Measurements from ENCODE around the gene ABHD4. TPM values are rescaled to one million over a fixed set of nuclear protein-coding genes. Genes with fewer than 3 reads are reported as not detected.
"Not testable (repeated sequence)": the region's sequence is repeated elsewhere in the genome, so short reads cannot be mapped to it uniquely, and the experiment has no call there.

Gene ABHD4
- total RNA-seq, 2 experiments from 2014 or later, result 8.6 to 9.4 TPM

DNA sequence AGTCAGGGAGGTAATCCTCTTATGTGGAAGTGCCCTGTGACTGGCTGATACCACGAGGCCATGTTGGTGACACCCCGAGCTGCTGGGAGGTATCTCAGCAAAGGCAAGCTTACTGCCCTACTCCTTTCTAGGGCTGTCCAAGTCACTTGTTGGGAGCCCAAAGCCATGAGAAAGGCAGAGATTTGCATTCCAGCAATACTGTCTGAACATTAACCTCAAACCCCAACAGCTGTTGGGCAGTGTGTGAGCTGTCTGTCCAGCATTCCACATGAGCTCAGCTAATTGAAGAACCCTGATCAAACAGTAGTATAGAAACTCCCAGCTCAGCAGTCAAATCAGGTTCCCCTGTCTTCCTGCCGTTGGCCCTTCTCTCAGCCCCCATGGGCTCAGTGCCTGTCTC lies 9.2 kb downstream of the ABHD4 start:
- ChIA-PET POLR2A (interaction anchor here (0.9 kb wide), 1 partner anchor 461 kb away, joined by 3 read pairs; no protein-coding TSS in a partner anchor), CTCF (interaction anchor here (1.3 kb wide), 1 partner anchor 14 kb away, joined by 4 read pairs; no protein-coding TSS in a partner anchor)
- Mint-ChIP-seq H3K9me3 (no peaks in the 10 kb centered on the region), H3K36me3 (ENCODE audit: low read depth) (peaks cover 30% of the 10 kb centered on the region), H3K27ac (no peak overlapping the region), H3K4me3 (no peak overlapping the region), H3K4me1 (ENCODE audit: low read depth) (no peaks in the 10 kb centered on the region), H3K27me3 (no peaks in the 10 kb centered on the region)
- no peak for ATAC-seq
- intact Hi-C loops (cut with micrococcal nuclease), result no loop called here
- TF ChIP-seq, protein P1, sequence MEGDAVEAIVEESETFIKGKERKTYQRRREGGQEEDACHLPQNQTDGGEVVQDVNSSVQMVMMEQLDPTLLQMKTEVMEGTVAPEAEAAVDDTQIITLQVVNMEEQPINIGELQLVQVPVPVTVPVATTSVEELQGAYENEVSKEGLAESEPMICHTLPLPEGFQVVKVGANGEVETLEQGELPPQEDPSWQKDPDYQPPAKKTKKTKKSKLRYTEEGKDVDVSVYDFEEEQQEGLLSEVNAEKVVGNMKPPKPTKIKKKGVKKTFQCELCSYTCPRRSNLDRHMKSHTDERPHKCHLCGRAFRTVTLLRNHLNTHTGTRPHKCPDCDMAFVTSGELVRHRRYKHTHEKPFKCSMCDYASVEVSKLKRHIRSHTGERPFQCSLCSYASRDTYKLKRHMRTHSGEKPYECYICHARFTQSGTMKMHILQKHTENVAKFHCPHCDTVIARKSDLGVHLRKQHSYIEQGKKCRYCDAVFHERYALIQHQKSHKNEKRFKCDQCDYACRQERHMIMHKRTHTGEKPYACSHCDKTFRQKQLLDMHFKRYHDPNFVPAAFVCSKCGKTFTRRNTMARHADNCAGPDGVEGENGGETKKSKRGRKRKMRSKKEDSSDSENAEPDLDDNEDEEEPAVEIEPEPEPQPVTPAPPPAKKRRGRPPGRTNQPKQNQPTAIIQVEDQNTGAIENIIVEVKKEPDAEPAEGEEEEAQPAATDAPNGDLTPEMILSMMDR (IDR thresholded peaks at IDR 0.05), result no peak
- no peak for DNase-seq

DNA sequence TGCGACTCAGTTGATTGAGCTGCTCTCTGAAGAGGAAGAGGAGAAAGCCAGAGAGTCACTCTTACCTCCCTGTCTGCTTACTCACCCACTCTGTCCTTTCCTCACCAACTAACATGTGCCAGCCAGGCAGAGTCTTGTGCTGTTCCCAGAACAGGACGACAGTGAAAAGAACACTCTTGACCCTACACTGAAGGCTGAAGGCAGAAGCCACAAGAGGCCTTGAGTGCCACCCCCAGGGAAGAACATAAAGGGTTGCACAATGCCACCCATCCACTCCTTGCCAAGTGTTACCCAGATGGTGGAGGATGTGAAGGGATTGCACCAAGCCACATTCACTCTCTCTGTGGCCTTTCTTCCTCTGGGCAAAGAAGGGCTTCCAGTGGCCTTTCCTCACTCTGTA lies 12.8 kb downstream of the ABHD4 start:
- H3K4me1 Mint-ChIP-seq (ENCODE audit: low read depth), result peaks cover 5% of the 10 kb centered on the region
- intact Hi-C loops (cut with micrococcal nuclease), result no loop called here
- ChIA-PET CTCF (interaction anchor here (1.2 kb wide), 1 partner anchor 708 kb away, joined by 3 read pairs; no protein-coding TSS in a partner anchor), POLR2A (no interaction called here)
- H3K27ac Mint-ChIP-seq, result no peak overlapping the region
- DNase-seq, result no peak
- H3K4me3 Mint-ChIP-seq, result no peak overlapping the region
- H3K27me3 Mint-ChIP-seq, result no peaks in the 10 kb centered on the region
- H3K36me3 Mint-ChIP-seq (ENCODE audit: low read depth), result peaks cover 18% of the 10 kb centered on the region
- TF ChIP-seq, protein P1 (IDR thresholded peaks at IDR 0.05), result no peak
- no peak for ATAC-seq
- no peaks in the 10 kb centered on the region for H3K9me3 Mint-ChIP-seq

DNA sequence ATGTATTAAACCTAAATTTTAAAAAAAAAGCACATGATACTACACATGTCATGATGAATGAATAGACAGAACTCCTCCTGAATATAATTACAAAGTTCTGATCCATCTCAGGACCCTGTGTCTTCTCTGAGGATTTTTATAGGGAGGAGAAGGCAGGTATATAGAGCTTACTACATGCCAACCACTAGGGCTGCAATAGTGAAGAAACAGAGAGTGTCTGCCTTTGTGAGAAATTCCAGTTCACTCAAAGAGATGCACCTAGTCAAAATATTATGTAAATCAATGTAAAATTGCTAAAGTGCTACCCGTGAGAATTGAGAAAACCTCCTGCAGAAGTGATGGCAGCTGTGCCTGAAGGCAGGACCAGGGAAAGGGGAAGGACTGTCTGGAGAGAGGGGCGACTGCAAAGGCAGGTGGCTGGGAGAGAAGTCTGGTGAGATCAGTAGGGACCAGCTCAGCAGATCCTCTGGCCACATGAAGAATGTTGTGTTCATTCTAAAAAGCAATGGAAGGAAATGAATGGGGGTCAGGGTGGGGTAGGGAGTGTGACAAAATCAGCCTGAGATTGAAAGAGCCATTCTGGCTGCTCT lies 15.1 kb downstream of the ABHD4 start:
- Mint-ChIP-seq H3K36me3 (ENCODE audit: low read depth) (peaks cover 9% of the 10 kb centered on the region), H3K4me1 (ENCODE audit: low read depth) (peaks cover 5% of the 10 kb centered on the region), H3K27ac (no peak overlapping the region), H3K27me3 (no peaks in the 10 kb centered on the region), H3K4me3 (no peak overlapping the region), H3K9me3 (peaks cover 2% of the 10 kb centered on the region)
- ChIA-PET POLR2A (interaction anchor here (0.8 kb wide), 1 partner anchor 56 kb away, joined by 3 read pairs; no protein-coding TSS in a partner anchor), CTCF (no interaction called here)
- intact Hi-C loops (cut with micrococcal nuclease), result no loop called here
- ATAC-seq (no peak), DNase-seq (no peak)
- TF ChIP-seq, protein P1 (IDR thresholded peaks at IDR 0.05), result no peak

DNA sequence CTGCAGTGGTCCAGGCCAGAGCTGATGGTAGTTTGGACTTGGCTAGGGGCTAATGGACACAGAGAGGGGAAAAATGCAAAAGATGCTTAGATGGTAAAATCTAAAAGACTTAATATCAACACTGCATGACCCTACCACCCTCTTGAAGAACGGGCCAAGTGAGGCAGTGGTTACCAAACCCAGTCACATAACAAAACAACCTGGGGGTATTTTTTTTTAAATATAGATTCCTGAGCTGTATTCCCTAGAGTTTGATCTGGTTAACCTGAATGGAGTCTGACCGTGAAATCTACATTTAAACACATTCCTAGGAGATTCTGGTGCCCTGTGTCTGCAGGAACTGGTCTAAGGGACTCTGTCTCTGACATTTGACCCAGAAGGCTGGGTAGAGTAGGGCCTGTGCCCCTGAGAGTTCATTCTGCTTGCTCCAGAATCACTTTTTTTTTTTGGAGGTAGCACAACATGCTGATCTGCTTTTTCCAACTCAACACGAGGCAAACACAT lies 15.7 kb downstream of the ABHD4 start:
- CTCF ChIA-PET, result no interaction called here
- peaks cover 5% of the 10 kb centered on the region for H3K4me1 Mint-ChIP-seq (ENCODE audit: low read depth)
- ATAC-seq, result no peak

DNA sequence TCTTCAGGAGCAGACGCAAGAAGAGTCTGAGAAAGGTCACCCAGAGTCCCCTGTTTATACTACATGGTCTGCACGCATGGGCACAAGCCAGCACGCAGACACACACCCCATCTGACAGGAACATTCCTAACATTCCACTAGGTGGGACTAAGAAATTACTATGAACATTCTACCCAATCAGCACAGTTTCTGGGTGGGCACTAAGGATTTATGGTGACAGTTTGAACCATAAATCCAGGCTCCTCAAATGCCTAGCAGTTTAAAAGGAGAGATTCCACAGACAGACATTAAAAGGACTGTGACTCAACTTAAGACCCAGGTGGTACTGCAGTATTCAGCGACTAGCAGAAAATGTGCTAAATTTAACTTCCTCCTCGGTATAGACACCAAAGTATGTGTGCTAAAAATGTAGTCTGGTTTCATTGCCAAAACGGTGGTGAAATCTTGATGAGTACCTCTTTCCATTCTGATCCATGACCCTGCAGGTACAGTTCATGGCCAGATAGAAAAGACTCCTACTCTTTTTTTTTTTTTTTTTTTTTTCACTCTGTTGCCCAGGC lies 16.2 kb downstream of the ABHD4 start:
- DNase-seq, result no peak
- intact Hi-C loops (cut with micrococcal nuclease), result no loop called here
- H3K4me1 Mint-ChIP-seq (ENCODE audit: low read depth), result peaks cover 5% of the 10 kb centered on the region
- H3K4me3 Mint-ChIP-seq, result no peak overlapping the region
- TF ChIP-seq, protein P1 (IDR thresholded peaks at IDR 0.05), result no peak
- peaks cover 2% of the 10 kb centered on the region for H3K9me3 Mint-ChIP-seq
- H3K36me3 Mint-ChIP-seq (ENCODE audit: low read depth), result peaks cover 9% of the 10 kb centered on the region
- CTCF ChIA-PET, result no interaction called here
- POLR2A ChIA-PET, result no interaction called here
- H3K27me3 Mint-ChIP-seq, result no peaks in the 10 kb centered on the region
- no peak overlapping the region for H3K27ac Mint-ChIP-seq
- ATAC-seq, result no peak

More for the DNA sequence above, 15.7 kb downstream of the ABHD4 start:
- Mint-ChIP-seq H3K27ac (no peak overlapping the region), H3K36me3 (ENCODE audit: low read depth) (peaks cover 9% of the 10 kb centered on the region), H3K4me3 (no peak overlapping the region), H3K27me3 (no peaks in the 10 kb centered on the region), H3K9me3 (peaks cover 2% of the 10 kb centered on the region)
- intact Hi-C loops (cut with micrococcal nuclease), result no loop called here
- POLR2A ChIA-PET, result no interaction called here
- TF ChIP-seq, protein P1 (IDR thresholded peaks at IDR 0.05), result no peak
- DNase-seq, result no peak

DNA sequence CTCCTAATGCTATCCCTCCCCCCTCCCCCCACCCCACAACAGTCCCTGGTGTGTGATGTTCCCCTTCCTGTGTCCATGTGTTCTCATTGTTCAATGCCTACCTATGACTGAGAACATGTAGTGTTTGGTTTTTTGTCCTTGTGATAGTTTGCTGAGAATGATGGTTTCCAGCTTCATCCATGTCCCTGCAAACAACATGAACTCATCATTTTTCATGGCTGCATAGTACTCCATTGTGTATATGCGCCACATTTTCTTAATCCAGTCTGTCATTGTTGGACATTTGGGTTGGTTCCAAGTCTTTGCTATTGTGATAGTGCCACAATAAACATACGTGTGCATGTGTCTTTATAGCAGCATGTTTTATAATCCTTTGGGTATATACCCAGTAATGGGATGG lies 17.7 kb downstream of the ABHD4 start:
- H3K36me3 Mint-ChIP-seq (ENCODE audit: low read depth); H3K4me1 Mint-ChIP-seq (ENCODE audit: low read depth); CTCF ChIA-PET; ATAC-seq; intact Hi-C loops (cut with micrococcal nuclease); H3K9me3 Mint-ChIP-seq; H3K27ac Mint-ChIP-seq; H3K27me3 Mint-ChIP-seq; POLR2A ChIA-PET; H3K4me3 Mint-ChIP-seq; DNase-seq: not testable (repeated sequence)

Measured in activated CD8-positive, alpha-beta T cell treated with anti-CD3 and anti-CD28 coated beads for 36 hours (primary cell).